ENCODE data around the gene ADGRF3. TPM values are rescaled to one million over a fixed set of nuclear protein-coding genes. Genes with fewer than 3 reads are reported as not detected.
"Not testable (repeated sequence)": the region's sequence is repeated elsewhere in the genome, so short reads cannot be mapped to it uniquely, and the experiment has no call there.

Gene ADGRF3
- 0.04 TPM in 1 of 2 replicates, not detected in the other for total RNA-seq

- no peak for DNase-seq (ENCODE audit: low read depth, low spot score)
Observed at GRCh38 chr2:26346454-26347053, at the start of gene ADGRF3. Gene ADGRF3, minus strand, starts transcription at chr2:26346789. Its CDS starts 555 bp downstream, at chr2:26346234.

GRCh38 chr2:26395394-26395793 lies 48.8 kb upstream of the ADGRF3 start:
- DNase-seq (ENCODE audit: low read depth, low spot score) = no peak

GRCh38 chr2:26394694-26395093 lies 48.1 kb upstream of the ADGRF3 start:
- DNase-seq (ENCODE audit: low read depth, low spot score) = no peak

GRCh38 chr2:26387189-26387588 lies 40.6 kb upstream of the ADGRF3 start:
- DNase-seq (ENCODE audit: low read depth, low spot score) = no peak

- no peak for DNase-seq (ENCODE audit: low read depth, low spot score)
Observed at GRCh38 chr2:26384597-26384996, 38.0 kb upstream of the ADGRF3 start.

- no peak for DNase-seq (ENCODE audit: low read depth, low spot score)
Observed at GRCh38 chr2:26384183-26384582, 37.6 kb upstream of the ADGRF3 start.

GRCh38 chr2:26382564-26382963 lies 36.0 kb upstream of the ADGRF3 start:
- no peak for DNase-seq (ENCODE audit: low read depth, low spot score)

GRCh38 chr2:26380281-26380680 lies 33.7 kb upstream of the ADGRF3 start:
- no peak for DNase-seq (ENCODE audit: low read depth, low spot score)

- DNase-seq (ENCODE audit: low read depth, low spot score) = no peak
Observed at GRCh38 chr2:26376799-26377198, 30.2 kb upstream of the ADGRF3 start.

- not testable (repeated sequence) for DNase-seq (ENCODE audit: low read depth, low spot score)
Observed at GRCh38 chr2:26370909-26371308, 24.3 kb upstream of the ADGRF3 start.

GRCh38 chr2:26369664-26370063 lies 23.1 kb upstream of the ADGRF3 start:
- DNase-seq (ENCODE audit: low read depth, low spot score) = not testable (repeated sequence)

- DNase-seq (ENCODE audit: low read depth, low spot score) = no peak
Observed at GRCh38 chr2:26366957-26367356, 20.4 kb upstream of the ADGRF3 start.

- DNase-seq (ENCODE audit: low read depth, low spot score) = no peak
Observed at GRCh38 chr2:26364669-26365068, 18.1 kb upstream of the ADGRF3 start.

- DNase-seq (ENCODE audit: low read depth, low spot score) = no peak
Observed at GRCh38 chr2:26363958-26364357, 17.4 kb upstream of the ADGRF3 start.

- no peak for DNase-seq (ENCODE audit: low read depth, low spot score)
Observed at GRCh38 chr2:26363323-26363722, 16.7 kb upstream of the ADGRF3 start.

- DNase-seq (ENCODE audit: low read depth, low spot score) = no peak
Observed at GRCh38 chr2:26359886-26360473, 13.4 kb upstream of the ADGRF3 start.

- no peak for DNase-seq (ENCODE audit: low read depth, low spot score)
Observed at GRCh38 chr2:26356771-26357170, 10.2 kb upstream of the ADGRF3 start.

GRCh38 chr2:26356111-26356510 lies 9.5 kb upstream of the ADGRF3 start:
- no peak for DNase-seq (ENCODE audit: low read depth, low spot score)

GRCh38 chr2:26355038-26355995 lies 8.7 kb upstream of the ADGRF3 start:
- no peak for DNase-seq (ENCODE audit: low read depth, low spot score)

GRCh38 chr2:26354469-26354868 lies 7.9 kb upstream of the ADGRF3 start:
- DNase-seq (ENCODE audit: low read depth, low spot score) = not testable (repeated sequence)

- DNase-seq (ENCODE audit: low read depth, low spot score) = no peak
Observed at GRCh38 chr2:26352892-26353291, 6.3 kb upstream of the ADGRF3 start.

- DNase-seq (ENCODE audit: low read depth, low spot score) = no peak
Observed at GRCh38 chr2:26351375-26352090, 4.9 kb upstream of the ADGRF3 start.
